HG03097 (cell line): Measurements from ENCODE around the gene SELENOH.
"Not testable (repeated sequence)": the region's sequence is repeated elsewhere in the genome, so short reads cannot be mapped to it uniquely, and the experiment has no call there.

Experiments used
- ATAC-seq: cut with Tn5 transposase; IDR thresholded peaks from one replicate; pipeline ENCODE4 v1.9.1; 2021; ENCODE audit not compliant: unreplicated experiment, low FRiP score

Gene SELENOH

GRCh38 chr11:57741132-57742086 is at the start of gene SELENOH:
SELENOH (plus strand) TSS chr11:57741491; CDS start chr11:57741596, 105 bp downstream.
- peak; percentile 85 for ATAC-seq

- no peak for ATAC-seq
Measured at GRCh38 chr11:57698843-57699365, 42.4 kb upstream of the SELENOH start.

GRCh38 chr11:57699813-57700212 is 41.5 kb upstream of the SELENOH start:
- no peak for ATAC-seq

- ATAC-seq, result no peak
Measured at GRCh38 chr11:57700425-57700824, 40.9 kb upstream of the SELENOH start.

GRCh38 chr11:57703341-57703740 is 38.0 kb upstream of the SELENOH start:
- ATAC-seq, result no peak

GRCh38 chr11:57704932-57705331 is 36.4 kb upstream of the SELENOH start:
- no peak for ATAC-seq

GRCh38 chr11:57705432-57705831 is 35.9 kb upstream of the SELENOH start:
- ATAC-seq, result not testable (repeated sequence)

- ATAC-seq, result no peak
Measured at GRCh38 chr11:57709802-57710367, 31.4 kb upstream of the SELENOH start.

- peak; percentile 36 for ATAC-seq
Measured at GRCh38 chr11:57711414-57712255, 29.7 kb upstream of the SELENOH start, which contains the start of gene MED19. MED19 (minus strand) TSS chr11:57712215; CDS start chr11:57712179, 36 bp downstream.

- ATAC-seq, result peak; percentile 94
Measured at GRCh38 chr11:57712256-57713150, 28.8 kb upstream of the SELENOH start, which contains the start of gene TMX2. TMX2 (plus strand) TSS chr11:57712593; CDS start chr11:57712619, 26 bp downstream.

- ATAC-seq, result no peak
Measured at GRCh38 chr11:57713835-57714234, 27.5 kb upstream of the SELENOH start.

GRCh38 chr11:57716726-57717125 is 24.6 kb upstream of the SELENOH start:
- ATAC-seq, result not testable (repeated sequence)

- ATAC-seq, result no peak
Measured at GRCh38 chr11:57727185-57727584, 14.1 kb upstream of the SELENOH start.

GRCh38 chr11:57728829-57729228 is 12.5 kb upstream of the SELENOH start:
- ATAC-seq, result no peak

- ATAC-seq, result no peak
Measured at GRCh38 chr11:57729479-57729878, 11.8 kb upstream of the SELENOH start.

- no peak for ATAC-seq
Measured at GRCh38 chr11:57732661-57733060, 8.6 kb upstream of the SELENOH start.

GRCh38 chr11:57735619-57736298 is 5.5 kb upstream of the SELENOH start:
- ATAC-seq, result no peak

- no peak for ATAC-seq
Measured at GRCh38 chr11:57742087-57742452, 779 bp downstream of the SELENOH start.

GRCh38 chr11:57744357-57744756 is 3.1 kb downstream of the SELENOH start:
- no peak for ATAC-seq
